PC-3 (cell line): Measurements from ENCODE around the gene DNAJC5. TPM values are rescaled to one million over a fixed set of nuclear protein-coding genes. Genes with fewer than 3 reads are reported as not detected.

Experiments
- ATAC-seq: fragments of 200-7000 bp; cut with Tn5 transposase; 2 replicates; pipeline ENCODE4 v1.9.1; 2020; ENCODE audit warnings: mild to moderate bottlenecking, moderate library complexity
- BruUV-seq: library from RNA; stranded (reverse); fragments of 400-500 nt; replicated peaks from 2 replicates; lab custom pipeline; 2021; lab: Mats Ljungman, UMichigan
- CTCF ChIA-PET: fragments of 300-600 bp; sonication (Branson Sonifier 250); formaldehyde crosslinking; loops from one replicate; lab custom pipeline; 2022; ENCODE audit warnings: antibody characterized with exemption; lab: Charles Lee
- POLR2A ChIA-PET: fragments of 300-600 bp; sonication (Branson Sonifier 250); formaldehyde crosslinking; loops from one replicate; lab custom pipeline; 2022; ENCODE audit warnings: antibody characterized with exemption; ENCODE audit not compliant: unreplicated experiment; lab: Charles Lee
- DNase-seq: peaks from one replicate; pipeline ENCODE4 v3.0.0-alpha.2; 2015
- H2AFZ ChIP-seq: fragments of 300-600 bp; sonication (generic); 2 replicates; pipeline ENCODE4 v1.6.0; 2016; ENCODE audit warnings: antibody characterized with exemption, low read length
- H3F3A ChIP-seq: fragments of 300-600 bp; sonication (generic); one replicate; pipeline ENCODE4 v1.6.0; 2017; ENCODE audit warnings: antibody characterized with exemption, low read length, control low read depth, mild to moderate bottlenecking; ENCODE audit not compliant: unreplicated experiment
- H3K27ac ChIP-seq: fragments of 300-600 bp; sonication (generic); 2 replicates; pipeline ENCODE4 v1.5.1; 2016; ENCODE audit warnings: mild to moderate bottlenecking, low read length
- H3K27me3 ChIP-seq: fragments of 300-600 bp; sonication (generic); 2 replicates; pipeline ENCODE4 v1.6.1; 2016; ENCODE audit warnings: low read length, mixed read lengths
- H3K36me3 ChIP-seq: fragments of 300-600 bp; sonication (generic); 2 replicates; pipeline ENCODE4 v1.6.1; 2016; ENCODE audit warnings: low read depth, mixed run types, low read length, mixed read lengths
- H3K4me1 ChIP-seq: fragments of 300-600 bp; sonication (generic); 2 replicates; pipeline ENCODE4 v1.5.1; 2016; ENCODE audit warnings: low read length; ENCODE audit not compliant: insufficient read depth
- H3K4me2 ChIP-seq: fragments of 300-600 bp; sonication (generic); 2 replicates; pipeline ENCODE4 v1.6.0; 2016; ENCODE audit warnings: low read length
- H3K4me3 ChIP-seq: fragments of 300-600 bp; sonication (generic); 2 replicates; pipeline ENCODE4 v1.5.1; 2016; ENCODE audit warnings: mild to moderate bottlenecking, low read length, mixed read lengths
- H3K79me2 ChIP-seq: fragments of 300-600 bp; sonication (generic); 2 replicates; pipeline ENCODE4 v1.6.1; 2017; ENCODE audit warnings: low read length, mixed read lengths
- H3K9ac ChIP-seq: fragments of 300-600 bp; sonication (generic); 2 replicates; pipeline ENCODE4 v1.6.0; 2016; ENCODE audit warnings: mild to moderate bottlenecking, low read length
- H3K9me2 ChIP-seq: fragments of 300-600 bp; sonication (generic); replicated peaks from 2 replicates; pipeline ENCODE4 v1.6.1; 2016; ENCODE audit warnings: mixed run types, low read length, mixed read lengths
- H3K9me3 ChIP-seq: fragments of 300-600 bp; sonication (generic); 2 replicates; pipeline ENCODE4 v1.6.1; 2016; ENCODE audit warnings: low read length, mixed read lengths
- H4K20me1 ChIP-seq: fragments of 300-600 bp; sonication (generic); 2 replicates; pipeline ENCODE4 v1.6.1; 2016; ENCODE audit warnings: low read length, mixed read lengths
- EZH2 ChIP-seq: fragments of 300-600 bp; sonication (generic); IDR thresholded peaks from one replicate; pipeline ENCODE4 v1.6.1; 2017; ENCODE audit warnings: antibody characterized with exemption, mild to moderate bottlenecking, low read length; ENCODE audit not compliant: unreplicated experiment
- EZH2phosphoT487 ChIP-seq: fragments of 300-600 bp; sonication (generic); IDR thresholded peaks from 2 replicates; pipeline ENCODE4 v1.6.1; 2018; ENCODE audit warnings: mild to moderate bottlenecking, antibody characterized with exemption, low read length, borderline replicate concordance
- intact Hi-C: fragments of 100-400 bp; cut with micrococcal nuclease; formaldehyde crosslinking; loops from 2 replicates; pipeline ENCODE4 v1.9.0; 2023
- total RNA-seq: library from RNA; depleted of rRNA; stranded (reverse); fragments of >200 nt; gene quantifications from 2 replicates; pipeline ENCODE4 v1.2.3, GENCODE V29; 2014
- TF ChIP-seq, protein P1 (sequence below): fragments of 300-600 bp; sonication (generic); conservative IDR thresholded peaks from 2 replicates; pipeline ENCODE4 v1.5.1; 2017; ENCODE audit warnings: antibody characterized with exemption, low read depth, mild to moderate bottlenecking, low read length

Gene DNAJC5
- total RNA-seq, 1 experiment from 2014 or later: 73.7 TPM

GRCh38 chr20:63861365-63861934 is 33.5 kb upstream of the DNAJC5 start, which contains the start of gene ABHD16B:
TSS of gene ABHD16B (plus strand) at chr20:63861498. CDS start at chr20:63861541, 43 bp downstream.
- no peak for ATAC-seq
- intact Hi-C loops: no loop called here
- H3K36me3 ChIP-seq: peaks cover 6% of the 10 kb centered on the region; the same call in 1 of the 2 replicates
- ChIA-PET CTCF (no interaction called here), POLR2A (no interaction called here)
- no peak within 1 kb of the TSS for H3K4me2 ChIP-seq
- H3K4me1 ChIP-seq: peaks cover 8% of the 10 kb centered on the region
- TF ChIP-seq EZH2: no peak
- TF ChIP-seq, protein P1, sequence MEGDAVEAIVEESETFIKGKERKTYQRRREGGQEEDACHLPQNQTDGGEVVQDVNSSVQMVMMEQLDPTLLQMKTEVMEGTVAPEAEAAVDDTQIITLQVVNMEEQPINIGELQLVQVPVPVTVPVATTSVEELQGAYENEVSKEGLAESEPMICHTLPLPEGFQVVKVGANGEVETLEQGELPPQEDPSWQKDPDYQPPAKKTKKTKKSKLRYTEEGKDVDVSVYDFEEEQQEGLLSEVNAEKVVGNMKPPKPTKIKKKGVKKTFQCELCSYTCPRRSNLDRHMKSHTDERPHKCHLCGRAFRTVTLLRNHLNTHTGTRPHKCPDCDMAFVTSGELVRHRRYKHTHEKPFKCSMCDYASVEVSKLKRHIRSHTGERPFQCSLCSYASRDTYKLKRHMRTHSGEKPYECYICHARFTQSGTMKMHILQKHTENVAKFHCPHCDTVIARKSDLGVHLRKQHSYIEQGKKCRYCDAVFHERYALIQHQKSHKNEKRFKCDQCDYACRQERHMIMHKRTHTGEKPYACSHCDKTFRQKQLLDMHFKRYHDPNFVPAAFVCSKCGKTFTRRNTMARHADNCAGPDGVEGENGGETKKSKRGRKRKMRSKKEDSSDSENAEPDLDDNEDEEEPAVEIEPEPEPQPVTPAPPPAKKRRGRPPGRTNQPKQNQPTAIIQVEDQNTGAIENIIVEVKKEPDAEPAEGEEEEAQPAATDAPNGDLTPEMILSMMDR: no peak
- TF ChIP-seq EZH2phosphoT487: no peak
- peaks cover 31% of the 10 kb centered on the region for H3K79me2 ChIP-seq
- no peak for DNase-seq
- H2AFZ ChIP-seq: no peak within 1 kb of the TSS
- peaks cover 3% of the 10 kb centered on the region; the same call in 1 of the 2 replicates for H3K27me3 ChIP-seq
- no peak within 1 kb of the TSS for H3K4me3 ChIP-seq
- no peak within 1 kb of the TSS for H3K27ac ChIP-seq
- peaks cover 8% of the 10 kb centered on the region for H3F3A ChIP-seq
- H3K9me2 ChIP-seq: no peaks in the 10 kb centered on the region
- H3K9me3 ChIP-seq: no peaks in the 10 kb centered on the region
- BruUV-seq: no TSS peak
- H3K9ac ChIP-seq: no peak within 1 kb of the TSS
- H4K20me1 ChIP-seq: no peaks in the 10 kb centered on the region

- ATAC-seq: no peak
- Histone ChIP-seq H3K4me1 (peaks cover 8% of the 10 kb centered on the region), H3K27ac (no peak overlapping the region), H3K36me3 (peaks cover 6% of the 10 kb centered on the region; the same call in 1 of the 2 replicates), H3K79me2 (peaks cover 39% of the 10 kb centered on the region), H3F3A (peaks cover 6% of the 10 kb centered on the region), H4K20me1 (0 out of 2 replicates have a peak, but pooled peaks cover under 1% of the 10 kb centered on the region), H3K9ac (no peak overlapping the region), H3K9me2 (no peaks in the 10 kb centered on the region), H3K4me2 (no peak overlapping the region), H3K4me3 (no peak overlapping the region), H3K9me3 (no peaks in the 10 kb centered on the region), H2AFZ (no peak overlapping the region), H3K27me3 (peaks cover 3% of the 10 kb centered on the region; the same call in 1 of the 2 replicates)
- POLR2A ChIA-PET: no interaction called here
- no peak for TF ChIP-seq EZH2
- no peak for TF ChIP-seq EZH2phosphoT487
- TF ChIP-seq, protein P1: no peak
- CTCF ChIA-PET: no interaction called here
- BruUV-seq: no TSS peak
- DNase-seq: no peak
- intact Hi-C loops: no loop called here
Observed at GRCh38 chr20:63861981-63862901, 32.7 kb upstream of the DNAJC5 start.
